ENCODE measurements around the gene ERLEC1. TPM values are rescaled to one million over a fixed set of nuclear protein-coding genes. Genes with fewer than 3 reads are reported as not detected.

ERLEC1 gene
- total RNA-seq, 4 donors from 2014 or later, result 15.6 to 60.1 (median 30.7) TPM

GRCh38 chr2:53863538-53864227 lies 76.8 kb downstream of the ERLEC1 start:
- 82 to 93% methylated on average over 6 of the region's 6 CpGs for WGBS, 2 donors
- intact Hi-C loops (cut with DNase I; ENCODE audit: low total_unique reads), result no loop called here
- DNase-seq (ENCODE audit: low spot score in 2 of 2), result no peak
- H3K4me3 ChIP-seq (ENCODE audit: low read depth, poor library complexity, severe bottlenecking), result no peak overlapping the region
- no peak for TF ChIP-seq POLR2A (IDR thresholded peaks at IDR 0.05)

GRCh38 chr2:53865264-53865663 lies 78.4 kb downstream of the ERLEC1 start:
- TF ChIP-seq POLR2A (IDR thresholded peaks at IDR 0.05) (no peak), CTCF (IDR thresholded peaks at IDR 0.05) (no peak)
- no peak overlapping the region for H3K4me3 ChIP-seq (ENCODE audit: low read depth, poor library complexity, severe bottlenecking)
- no peak for DNase-seq (ENCODE audit: low spot score in 2 of 2)
- intact Hi-C loops (cut with DNase I; ENCODE audit: low total_unique reads), result no loop called here
- 30 to 42% methylated on average over 2 of the region's 2 CpGs for WGBS, 2 donors

GRCh38 chr2:53865962-53866361 lies 79.1 kb downstream of the ERLEC1 start:
- intact Hi-C loops (cut with DNase I; ENCODE audit: low total_unique reads), result no loop called here
- WGBS, 2 donors, result 89 to 90% methylated on average over 5 of the region's 5 CpGs
- no peak overlapping the region for H3K4me3 ChIP-seq (ENCODE audit: low read depth, poor library complexity, severe bottlenecking)
- no peak for DNase-seq (ENCODE audit: low spot score in 2 of 2)
- no peak for TF ChIP-seq POLR2A (IDR thresholded peaks at IDR 0.05)
- TF ChIP-seq CTCF (IDR thresholded peaks at IDR 0.05), result no peak

- 93% methylated on average over 5 of the region's 5 CpGs for WGBS, 2 donors
- no peak for TF ChIP-seq POLR2A (IDR thresholded peaks at IDR 0.05)
- TF ChIP-seq CTCF (IDR thresholded peaks at IDR 0.05), result no peak
- no peak for DNase-seq (ENCODE audit: low spot score in 2 of 2)
- H3K4me3 ChIP-seq (ENCODE audit: low read depth, poor library complexity, severe bottlenecking), result no peak overlapping the region
- intact Hi-C loops (cut with DNase I; ENCODE audit: low total_unique reads), result no loop called here
Observed at GRCh38 chr2:53867169-53867568, 80.3 kb downstream of the ERLEC1 start.

GRCh38 chr2:53867773-53868172 lies 80.9 kb downstream of the ERLEC1 start:
- intact Hi-C loops (cut with DNase I; ENCODE audit: low total_unique reads), result no loop called here
- no peak for DNase-seq (ENCODE audit: low spot score in 2 of 2)
- H3K4me3 ChIP-seq (ENCODE audit: low read depth, poor library complexity, severe bottlenecking), result no peak overlapping the region
- TF ChIP-seq POLR2A (IDR thresholded peaks at IDR 0.05), result no peak
- TF ChIP-seq CTCF (IDR thresholded peaks at IDR 0.05), result no peak
- 96 to 97% methylated on average over 2 of the region's 2 CpGs for WGBS, 2 donors

Small RNA genes within 50 kb of the gene (microRNA-seq; reads per million reads assigned to microRNA genes)
- gene MIR3682 (ENCODE audit: borderline number of aligned reads in 1 of 2, borderline replicate concordance in 2 of 2), result 0 to 0.68 reads per million in 2 donors

Other genes with a start within 250 kb of the ERLEC1 start
- 1 to 10 TPM in 3 of 4 donors, under 1 TPM in 1; 0.76 to 1.9 (median 1.4) TPM for gene CHAC2, start 19.2 kb upstream of the ERLEC1 start, total RNA-seq
- 10 to 100 TPM; 11.0 to 21.1 (median 17.6) TPM for gene ASB3, start 91 bp upstream of the ERLEC1 start, total RNA-seq
- 1 to 10 TPM; 1.1 to 6.3 (median 2.2) TPM for gene GPR75, start 72.9 kb downstream of the ERLEC1 start, total RNA-seq
- gene PSME4, start 183.9 kb downstream of the ERLEC1 start, total RNA-seq, result 10 to 100 TPM; 29.7 to 42.2 (median 32.6) TPM